H9 (cell line): ENCODE results near the gene DKK3. TPM values are rescaled to one million over a fixed set of nuclear protein-coding genes. Genes with fewer than 3 reads are reported as not detected.

Experiments used
- DNase-seq: peaks from one replicate; pipeline ENCODE4 v3.0.0-alpha.2; 2017
- H2AFZ ChIP-seq: one replicate; pipeline ENCODE4 v1.6.1; 2013; ENCODE audit warnings: mild to moderate bottlenecking, low read length, control low read depth, moderate library complexity
- H2AK5ac ChIP-seq: 2 replicates; pipeline ENCODE4 v1.6.1; 2013; ENCODE audit warnings: low read length, control low read depth, mixed read lengths; ENCODE audit not compliant: insufficient read length
- H2BK120ac ChIP-seq: one replicate; pipeline ENCODE4 v1.6.1; 2013; ENCODE audit warnings: low read depth, mild to moderate bottlenecking, low read length, control low read depth, inconsistent platforms; ENCODE audit not compliant: poor library complexity, severe bottlenecking
- H2BK12ac ChIP-seq: 2 replicates; pipeline ENCODE4 v1.6.1; 2013; ENCODE audit warnings: low read length, control low read depth, mixed read lengths, low read depth; ENCODE audit not compliant: insufficient read length
- H2BK15ac ChIP-seq: 2 replicates; pipeline ENCODE4 v1.6.1; 2013; ENCODE audit warnings: low read depth, low read length, control low read depth
- H2BK20ac ChIP-seq: one replicate; pipeline ENCODE4 v1.6.1; 2013; ENCODE audit warnings: low read depth, mild to moderate bottlenecking, low read length, control low read depth, inconsistent platforms; ENCODE audit not compliant: poor library complexity, severe bottlenecking
- H2BK5ac ChIP-seq: 2 replicates; pipeline ENCODE4 v1.6.1; 2013; ENCODE audit warnings: low read length, control low read depth, mixed read lengths; ENCODE audit not compliant: insufficient read length
- H3K14ac ChIP-seq: 2 replicates; pipeline ENCODE4 v1.6.1; 2013; ENCODE audit warnings: low read length, control low read depth; ENCODE audit not compliant: insufficient read depth
- H3K18ac ChIP-seq: 2 replicates; pipeline ENCODE4 v1.6.1; 2013; ENCODE audit warnings: low read depth, mild to moderate bottlenecking, mixed read lengths, low read length, control low read depth; ENCODE audit not compliant: insufficient read length
- H3K23ac ChIP-seq: 2 replicates; pipeline ENCODE4 v1.6.1; 2013; ENCODE audit warnings: low read length, control low read depth, mixed read lengths, low read depth; ENCODE audit not compliant: insufficient read length
- H3K23me2 ChIP-seq: 2 replicates; pipeline ENCODE4 v1.6.1; 2013; ENCODE audit warnings: low read depth, mild to moderate bottlenecking, mixed read lengths, low read length, control low read depth; ENCODE audit not compliant: insufficient read length, poor library complexity, severe bottlenecking
- H3K27ac ChIP-seq: 2 replicates; pipeline ENCODE4 v1.5.1; 2013; ENCODE audit warnings: low read length, control low read depth, mixed read lengths, low read depth; ENCODE audit not compliant: insufficient read length
- H3K27me3 ChIP-seq: 2 replicates; pipeline ENCODE4 v1.6.1; 2013; ENCODE audit warnings: low read length, control low read depth, inconsistent platforms; ENCODE audit not compliant: insufficient read depth
- H3K4ac ChIP-seq: 2 replicates; pipeline ENCODE4 v1.6.1; 2013; ENCODE audit warnings: low read depth, mild to moderate bottlenecking, control low read depth, inconsistent platforms, low read length, moderate library complexity
- H3K4me1 ChIP-seq: 2 replicates; pipeline ENCODE4 v1.6.1; 2013; ENCODE audit warnings: low read length, control low read depth, inconsistent platforms; ENCODE audit not compliant: insufficient read depth
- H3K4me2 ChIP-seq: 2 replicates; pipeline ENCODE4 v1.6.1; 2013; ENCODE audit warnings: low read length, control low read depth, mixed read lengths; ENCODE audit not compliant: insufficient read length, insufficient read depth
- H3K56ac ChIP-seq: 2 replicates; pipeline ENCODE4 v1.6.1; 2013; ENCODE audit warnings: low read depth, mild to moderate bottlenecking, mixed read lengths, low read length, control low read depth; ENCODE audit not compliant: insufficient read length
- H3K79me1 ChIP-seq: 2 replicates; pipeline ENCODE4 v1.6.1; 2013; ENCODE audit warnings: low read depth, mild to moderate bottlenecking, moderate library complexity, low read length, control low read depth, inconsistent platforms; ENCODE audit not compliant: insufficient read depth, poor library complexity, severe bottlenecking
- H3K79me2 ChIP-seq: 2 replicates; pipeline ENCODE4 v1.6.1; 2013; ENCODE audit warnings: low read length, control low read depth, inconsistent platforms; ENCODE audit not compliant: insufficient read depth
- H3K9ac ChIP-seq: 2 replicates; pipeline ENCODE4 v1.6.1; 2013; ENCODE audit warnings: low read length, control low read depth, mixed read lengths; ENCODE audit not compliant: insufficient read length; ENCODE audit errors: extremely low read depth
- H3K9me3 ChIP-seq: one replicate; pipeline ENCODE4 v1.6.1; 2013; ENCODE audit warnings: low read depth, low read length, inconsistent platforms; ENCODE audit not compliant: control insufficient read depth
- H3T11ph ChIP-seq: one replicate; pipeline ENCODE4 v1.6.1; 2013; ENCODE audit warnings: mild to moderate bottlenecking, low read length, control low read depth, inconsistent platforms
- H4K20me1 ChIP-seq: one replicate; pipeline ENCODE4 v1.6.1; 2013; ENCODE audit not compliant: control insufficient read depth, insufficient read length, insufficient read depth
- H4K5ac ChIP-seq: 2 replicates; pipeline ENCODE4 v1.6.1; 2013; ENCODE audit warnings: low read depth, mild to moderate bottlenecking, mixed read lengths, low read length, control low read depth; ENCODE audit not compliant: insufficient read length
- H4K8ac ChIP-seq: replicated peaks from 2 replicates; pipeline ENCODE4 v1.6.1; 2013; ENCODE audit warnings: low read length, control low read depth, mixed read lengths, low read depth; ENCODE audit not compliant: insufficient read length
- H4K91ac ChIP-seq: 2 replicates; pipeline ENCODE4 v1.6.1; 2013; ENCODE audit warnings: low read depth, mild to moderate bottlenecking, moderate library complexity, mixed read lengths, low read length, control low read depth; ENCODE audit not compliant: insufficient read length
- H3K27ac Mint-ChIP-seq, 3 experiments: 2 replicates in 2 of 3; 3 replicates in 1 of 3; pipeline ENCODE4 v1.8.0; 2020 to 2021; ENCODE audit warnings: mixed read lengths in 3 of 3, mild to moderate bottlenecking in 1 of 3, moderate library complexity in 1 of 3
- H3K27me3 Mint-ChIP-seq: 2 replicates; pipeline ENCODE4 v1.8.0; 2021; ENCODE audit warnings: low read depth, mild to moderate bottlenecking, moderate library complexity, mixed read lengths
- H3K36me3 Mint-ChIP-seq, 3 experiments: 2 replicates in 2 of 3; 3 replicates in 1 of 3; pipeline ENCODE4 v1.8.0; 2020 to 2021; ENCODE audit warnings: low read depth in 3 of 3, mixed read lengths in 3 of 3; ENCODE audit not compliant: insufficient read depth in 1 of 3
- H3K4me1 Mint-ChIP-seq, 2 experiments: 2 replicates each; pipeline ENCODE4 v1.8.0; 2020; ENCODE audit warnings: mixed read lengths in 2 of 2
- H3K4me3 Mint-ChIP-seq, 2 experiments: 2 replicates in 1 of 2; 3 replicates in 1 of 2; pipeline ENCODE4 v1.8.0; 2020 to 2021; ENCODE audit warnings: mild to moderate bottlenecking in 2 of 2, mixed read lengths in 2 of 2, moderate library complexity in 1 of 2
- H3K9me3 Mint-ChIP-seq, 2 experiments: 2 replicates in 1 of 2; 3 replicates in 1 of 2; pipeline ENCODE4 v1.8.0; 2020; ENCODE audit warnings: mild to moderate bottlenecking in 2 of 2, mixed read lengths in 2 of 2, moderate library complexity in 1 of 2
- whole genome bisulfite sequencing: extraction: QIAGEN DNeasy Blood & Tissue Kit; methylation state at CpG from one replicate; pipeline ENCODE4 v1.1.7; 2013; ENCODE audit warnings: missing lambda C conversion rate, low lambda C conversion rate, mixed read lengths; ENCODE audit not compliant: insufficient read length; ENCODE audit errors: extremely low coverage; 5-methylcytosine and 5-hydroxymethylcytosine counted together
- total RNA-seq: library from RNA; stranded (reverse); gene quantifications from 2 replicates; pipeline ENCODE4 v1.2.1, GENCODE V29; 2021
- TF ChIP-seq, protein P1 (sequence below): fragments of 200-600 bp; sonication (generic); conservative IDR thresholded peaks from 3 replicates; pipeline ENCODE4 v1.8.0; 2021; ENCODE audit warnings: antibody characterized with exemption, mild to moderate bottlenecking

Gene DKK3
- total RNA-seq, 1 experiment from 2014 or later = 17.1 TPM

GRCh38 chr11:11976481-11977127 is 31.8 kb downstream of the DKK3 start:
- Histone ChIP-seq H3K9ac (no peak overlapping the region), H3K79me2 (no peaks in the 10 kb centered on the region), H3K27ac (no peak overlapping the region), H3K4me1 (no peaks in the 10 kb centered on the region), H2AFZ (no peak overlapping the region), H3K9me3 (no peaks in the 10 kb centered on the region), H2AK5ac (no peak overlapping the region), H3K23me2 (no peaks in the 10 kb centered on the region), H2BK12ac (no peak overlapping the region), H2BK20ac (no peak overlapping the region), H4K91ac (no peak overlapping the region), H3K4ac (no peak overlapping the region), H2BK5ac (no peak overlapping the region), H4K20me1 (no peaks in the 10 kb centered on the region), H3K79me1 (no peaks in the 10 kb centered on the region), H2BK15ac (no peak overlapping the region), H4K8ac (no peak overlapping the region), H2BK120ac (no peak overlapping the region), H3K14ac (no peak overlapping the region), H3K23ac (no peak overlapping the region), H3K27me3 (no peaks in the 10 kb centered on the region), H3T11ph (no peak overlapping the region), H3K18ac (no peak overlapping the region), H3K56ac (no peak overlapping the region), H4K5ac (no peak overlapping the region), H3K4me2 (no peak overlapping the region)
- H3K4me3 Mint-ChIP-seq = no peak overlapping the region; a peak in 1 of 5 replicates
- TF ChIP-seq, protein P1, sequence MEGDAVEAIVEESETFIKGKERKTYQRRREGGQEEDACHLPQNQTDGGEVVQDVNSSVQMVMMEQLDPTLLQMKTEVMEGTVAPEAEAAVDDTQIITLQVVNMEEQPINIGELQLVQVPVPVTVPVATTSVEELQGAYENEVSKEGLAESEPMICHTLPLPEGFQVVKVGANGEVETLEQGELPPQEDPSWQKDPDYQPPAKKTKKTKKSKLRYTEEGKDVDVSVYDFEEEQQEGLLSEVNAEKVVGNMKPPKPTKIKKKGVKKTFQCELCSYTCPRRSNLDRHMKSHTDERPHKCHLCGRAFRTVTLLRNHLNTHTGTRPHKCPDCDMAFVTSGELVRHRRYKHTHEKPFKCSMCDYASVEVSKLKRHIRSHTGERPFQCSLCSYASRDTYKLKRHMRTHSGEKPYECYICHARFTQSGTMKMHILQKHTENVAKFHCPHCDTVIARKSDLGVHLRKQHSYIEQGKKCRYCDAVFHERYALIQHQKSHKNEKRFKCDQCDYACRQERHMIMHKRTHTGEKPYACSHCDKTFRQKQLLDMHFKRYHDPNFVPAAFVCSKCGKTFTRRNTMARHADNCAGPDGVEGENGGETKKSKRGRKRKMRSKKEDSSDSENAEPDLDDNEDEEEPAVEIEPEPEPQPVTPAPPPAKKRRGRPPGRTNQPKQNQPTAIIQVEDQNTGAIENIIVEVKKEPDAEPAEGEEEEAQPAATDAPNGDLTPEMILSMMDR = no peak
- peaks cover 19 to 23% of the 10 kb centered on the region in 2 experiments for H3K4me1 Mint-ChIP-seq
- H3K27me3 Mint-ChIP-seq = no peaks in the 10 kb centered on the region; the same call in 1 of the 2 replicates
- H3K9me3 Mint-ChIP-seq = peaks cover 0 to 2% of the 10 kb centered on the region in 2 experiments; a peak in 1 of 5 replicates
- WGBS = no CpG with 5 or more reads among the region's 6 CpGs
- peaks cover 0 to 2% (median 0%) of the 10 kb centered on the region in 3 experiments; a peak in 3 of 7 replicates for H3K36me3 Mint-ChIP-seq
- DNase-seq = no peak
- H3K27ac Mint-ChIP-seq = peak overlapping the region; percentile 80 to 97 (median 86); a peak in 3 of 7 replicates
